ES-I3 (cell line): ENCODE measurements around the gene ABCB6.

Experiments used
- H3K36me3 ChIP-seq: 2 replicates; pipeline ENCODE4 v1.6.1; 2013; ENCODE audit warnings: mild to moderate bottlenecking, low read length, control low read depth, moderate library complexity; ENCODE audit not compliant: insufficient read depth
- H3K4me1 ChIP-seq: 2 replicates; pipeline ENCODE4 v1.6.1; 2013; ENCODE audit warnings: mild to moderate bottlenecking, control low read depth, low read length; ENCODE audit not compliant: insufficient read depth
- H3K9ac ChIP-seq: 2 replicates; pipeline ENCODE4 v1.6.1; 2013; ENCODE audit warnings: low read depth, mild to moderate bottlenecking, low read length, moderate library complexity
- H3K9me3 ChIP-seq: 2 replicates; pipeline ENCODE4 v1.6.1; 2013; ENCODE audit warnings: mild to moderate bottlenecking, low read length, moderate library complexity; ENCODE audit not compliant: control insufficient read depth, insufficient read depth

ABCB6 gene

GRCh38 chr2:219228911-219229304 is 10.2 kb upstream of the ABCB6 start:
- Histone ChIP-seq H3K9ac (peak overlapping the region; percentile 96), H3K4me1 (peaks cover 6% of the 10 kb centered on the region; the same call in 1 of the 2 replicates), H3K9me3 (no peaks in the 10 kb centered on the region), H3K36me3 (peaks cover 23% of the 10 kb centered on the region)

- Histone ChIP-seq H3K9ac (peak overlapping the region; percentile 96), H3K9me3 (no peaks in the 10 kb centered on the region), H3K4me1 (peaks cover 6% of the 10 kb centered on the region; the same call in 1 of the 2 replicates), H3K36me3 (peaks cover 26% of the 10 kb centered on the region)
Measured at GRCh38 chr2:219228041-219228910, 9.5 kb upstream of the ABCB6 start.

GRCh38 chr2:219225350-219225749 is 6.6 kb upstream of the ABCB6 start:
- Histone ChIP-seq H3K9me3 (no peaks in the 10 kb centered on the region), H3K36me3 (peaks cover 13% of the 10 kb centered on the region; the same call in 1 of the 2 replicates)

GRCh38 chr2:219223831-219224610 is 5.3 kb upstream of the ABCB6 start:
- no peaks in the 10 kb centered on the region for H3K9me3 ChIP-seq
- H3K4me1 ChIP-seq = peaks cover 11% of the 10 kb centered on the region; the same call in 1 of the 2 replicates
- H3K9ac ChIP-seq = no peak overlapping the region
- H3K36me3 ChIP-seq = peaks cover 13% of the 10 kb centered on the region; the same call in 1 of the 2 replicates

More at GRCh38 chr2:219225350-219225749, 6.6 kb upstream of the ABCB6 start:
- Histone ChIP-seq H3K9ac (no peak overlapping the region), H3K4me1 (peaks cover 6% of the 10 kb centered on the region; the same call in 1 of the 2 replicates)

- peaks cover 13% of the 10 kb centered on the region; the same call in 1 of the 2 replicates for H3K36me3 ChIP-seq
- peaks cover 8% of the 10 kb centered on the region; the same call in 1 of the 2 replicates for H3K4me1 ChIP-seq
- no peak overlapping the region for H3K9ac ChIP-seq
- no peaks in the 10 kb centered on the region for H3K9me3 ChIP-seq
Measured at GRCh38 chr2:219221957-219222518, 3.3 kb upstream of the ABCB6 start.

GRCh38 chr2:219220652-219221402 is 2.1 kb upstream of the ABCB6 start:
- no peaks in the 10 kb centered on the region for H3K9me3 ChIP-seq
- peaks cover 13% of the 10 kb centered on the region; the same call in 1 of the 2 replicates for H3K36me3 ChIP-seq
- H3K9ac ChIP-seq = no peak overlapping the region
- H3K4me1 ChIP-seq = peaks cover 13% of the 10 kb centered on the region; the same call in 1 of the 2 replicates

- no peaks in the 10 kb centered on the region for H3K9me3 ChIP-seq
- no peak overlapping the region for H3K9ac ChIP-seq
- peaks cover 13% of the 10 kb centered on the region; the same call in 1 of the 2 replicates for H3K4me1 ChIP-seq
- H3K36me3 ChIP-seq = peaks cover 7% of the 10 kb centered on the region; the same call in 1 of the 2 replicates
Measured at GRCh38 chr2:219219784-219220532, 1.2 kb upstream of the ABCB6 start.

GRCh38 chr2:219218217-219218731 is 484 bp downstream of the ABCB6 start:
- Histone ChIP-seq H3K9ac (peak overlapping the region; percentile 56), H3K9me3 (no peaks in the 10 kb centered on the region), H3K4me1 (peaks cover 13% of the 10 kb centered on the region; the same call in 1 of the 2 replicates), H3K36me3 (peaks cover 8% of the 10 kb centered on the region)

GRCh38 chr2:219216535-219216915 is 2.2 kb downstream of the ABCB6 start:
- peaks cover 8% of the 10 kb centered on the region for H3K36me3 ChIP-seq

GRCh38 chr2:219215871-219216534 is 2.8 kb downstream of the ABCB6 start:
- H3K36me3 ChIP-seq = peaks cover 8% of the 10 kb centered on the region
- no peaks in the 10 kb centered on the region for H3K9me3 ChIP-seq
- peaks cover 13% of the 10 kb centered on the region; the same call in 1 of the 2 replicates for H3K4me1 ChIP-seq
- H3K9ac ChIP-seq = no peak overlapping the region

More at GRCh38 chr2:219216535-219216915, 2.2 kb downstream of the ABCB6 start:
- Histone ChIP-seq H3K4me1 (peaks cover 13% of the 10 kb centered on the region; the same call in 1 of the 2 replicates), H3K9ac (no peak overlapping the region), H3K9me3 (no peaks in the 10 kb centered on the region)

- Histone ChIP-seq H3K36me3 (peaks cover 8% of the 10 kb centered on the region), H3K4me1 (peaks cover 13% of the 10 kb centered on the region; the same call in 1 of the 2 replicates), H3K9me3 (no peaks in the 10 kb centered on the region), H3K9ac (no peak overlapping the region)
Measured at GRCh38 chr2:219214786-219215185, 4.0 kb downstream of the ABCB6 start.

GRCh38 chr2:219214141-219214540 is 4.6 kb downstream of the ABCB6 start:
- Histone ChIP-seq H3K9ac (no peak overlapping the region), H3K4me1 (peaks cover 10% of the 10 kb centered on the region; the same call in 1 of the 2 replicates), H3K9me3 (no peaks in the 10 kb centered on the region), H3K36me3 (peaks cover 8% of the 10 kb centered on the region)
